GM21825 (cell line): ENCODE data around the gene FAM210A.
"Not testable (repeated sequence)": the region's sequence is repeated elsewhere in the genome, so short reads cannot be mapped to it uniquely, and the experiment has no call there.

Experiments
- ATAC-seq: cut with Tn5 transposase; IDR thresholded peaks from one replicate; pipeline ENCODE4 v1.9.1; 2021; ENCODE audit warnings: mild to moderate bottlenecking, moderate library complexity; ENCODE audit not compliant: unreplicated experiment

The FAM210A gene

GRCh38 chr18:13710414-13710831 lies 15.9 kb downstream of the FAM210A start:
- no peak for ATAC-seq

GRCh38 chr18:13703899-13704298 lies 22.5 kb downstream of the FAM210A start:
- ATAC-seq: no peak

GRCh38 chr18:13700153-13700552 lies 26.2 kb downstream of the FAM210A start:
- ATAC-seq: no peak

- no peak for ATAC-seq
Observed at GRCh38 chr18:13696961-13697360, 29.4 kb downstream of the FAM210A start.

GRCh38 chr18:13695337-13695736 lies 31.0 kb downstream of the FAM210A start:
- not testable (repeated sequence) for ATAC-seq

GRCh38 chr18:13690060-13690459 lies 36.3 kb downstream of the FAM210A start:
- ATAC-seq: not testable (repeated sequence)

GRCh38 chr18:13688191-13689136 lies 37.9 kb downstream of the FAM210A start:
- no peak for ATAC-seq

- no peak for ATAC-seq
Observed at GRCh38 chr18:13684546-13684945, 41.8 kb downstream of the FAM210A start.

GRCh38 chr18:13681701-13682100 lies 44.7 kb downstream of the FAM210A start:
- ATAC-seq: no peak

- ATAC-seq: no peak
Observed at GRCh38 chr18:13680612-13681011, 45.7 kb downstream of the FAM210A start.

- not testable (repeated sequence) for ATAC-seq
Observed at GRCh38 chr18:13677350-13677749, 49.0 kb downstream of the FAM210A start.

- no peak for ATAC-seq
Observed at GRCh38 chr18:13676471-13676870, 49.9 kb downstream of the FAM210A start.

- no peak for ATAC-seq
Observed at GRCh38 chr18:13672657-13673056, 53.7 kb downstream of the FAM210A start.

- ATAC-seq: no peak
Observed at GRCh38 chr18:13661779-13662256, 64.5 kb downstream of the FAM210A start.

GRCh38 chr18:13661051-13661778 lies 65.1 kb downstream of the FAM210A start:
- no peak for ATAC-seq

- ATAC-seq: no peak
Observed at GRCh38 chr18:13660510-13660909, 65.8 kb downstream of the FAM210A start.

- no peak for ATAC-seq
Observed at GRCh38 chr18:13658436-13659204, 67.7 kb downstream of the FAM210A start.

GRCh38 chr18:13657974-13658373 lies 68.4 kb downstream of the FAM210A start:
- no peak for ATAC-seq

- ATAC-seq: no peak
Observed at GRCh38 chr18:13653746-13654433, 72.5 kb downstream of the FAM210A start.
